Measurements from ENCODE around the gene ZNF341.

ZNF341 gene

DNA sequence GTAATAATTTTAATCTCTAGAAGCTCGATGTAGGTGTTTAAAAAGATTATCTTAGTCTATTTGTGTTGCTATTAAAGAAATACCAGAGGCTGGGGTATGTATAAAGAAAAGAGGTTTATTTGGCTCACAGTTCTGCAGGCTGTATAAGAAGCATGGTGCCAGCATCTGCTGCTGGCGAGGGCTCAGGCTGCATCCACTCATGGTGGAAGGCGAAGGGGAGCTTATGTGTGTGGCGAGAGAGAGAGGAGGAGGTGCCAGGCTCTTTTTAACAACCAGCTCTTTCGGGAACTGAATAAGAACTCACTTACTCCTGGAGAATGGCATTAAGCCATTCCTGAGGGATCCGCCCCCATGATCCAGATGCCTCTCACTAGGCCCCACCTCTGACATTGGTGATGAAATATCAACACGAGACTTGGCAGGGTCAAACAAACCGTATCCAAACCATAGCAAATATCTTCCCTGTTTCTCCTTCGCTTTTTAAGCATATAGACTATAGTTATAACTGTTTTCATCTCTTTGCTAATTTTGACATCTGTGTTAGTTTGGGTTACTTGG is 103.9 kb downstream of the ZNF341 start:
- TF ChIP-seq, protein P1, sequence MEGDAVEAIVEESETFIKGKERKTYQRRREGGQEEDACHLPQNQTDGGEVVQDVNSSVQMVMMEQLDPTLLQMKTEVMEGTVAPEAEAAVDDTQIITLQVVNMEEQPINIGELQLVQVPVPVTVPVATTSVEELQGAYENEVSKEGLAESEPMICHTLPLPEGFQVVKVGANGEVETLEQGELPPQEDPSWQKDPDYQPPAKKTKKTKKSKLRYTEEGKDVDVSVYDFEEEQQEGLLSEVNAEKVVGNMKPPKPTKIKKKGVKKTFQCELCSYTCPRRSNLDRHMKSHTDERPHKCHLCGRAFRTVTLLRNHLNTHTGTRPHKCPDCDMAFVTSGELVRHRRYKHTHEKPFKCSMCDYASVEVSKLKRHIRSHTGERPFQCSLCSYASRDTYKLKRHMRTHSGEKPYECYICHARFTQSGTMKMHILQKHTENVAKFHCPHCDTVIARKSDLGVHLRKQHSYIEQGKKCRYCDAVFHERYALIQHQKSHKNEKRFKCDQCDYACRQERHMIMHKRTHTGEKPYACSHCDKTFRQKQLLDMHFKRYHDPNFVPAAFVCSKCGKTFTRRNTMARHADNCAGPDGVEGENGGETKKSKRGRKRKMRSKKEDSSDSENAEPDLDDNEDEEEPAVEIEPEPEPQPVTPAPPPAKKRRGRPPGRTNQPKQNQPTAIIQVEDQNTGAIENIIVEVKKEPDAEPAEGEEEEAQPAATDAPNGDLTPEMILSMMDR (IDR thresholded peaks at IDR 0.05), result no peak
- no peak overlapping the region for H3K4me3 ChIP-seq
- no peak overlapping the region for H3K27ac ChIP-seq
- DNase-seq (ENCODE audit: low spot score), result no peak

DNA sequence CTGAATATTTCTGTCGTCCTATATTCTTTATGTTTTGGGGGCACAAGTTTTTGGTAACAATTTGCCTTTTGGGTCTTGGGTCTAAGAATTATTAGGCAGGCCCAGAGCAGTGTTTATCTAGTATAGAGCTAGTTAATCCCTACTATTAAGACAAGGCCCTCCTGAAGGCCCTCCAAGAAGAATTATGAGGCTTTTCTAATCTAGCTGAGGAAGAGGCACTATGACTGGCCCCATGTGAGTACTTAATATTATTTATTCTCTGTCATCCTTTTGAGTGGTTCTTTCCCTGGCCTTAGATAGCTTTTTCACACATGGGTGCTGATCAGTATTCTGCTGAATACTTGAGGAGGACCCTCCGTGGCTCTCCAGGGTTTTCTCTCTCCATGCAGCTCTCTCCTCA is 104.5 kb downstream of the ZNF341 start:
- H3K27ac ChIP-seq, result no peak overlapping the region
- TF ChIP-seq, protein P1 (IDR thresholded peaks at IDR 0.05), result no peak
- H3K4me3 ChIP-seq, result no peak overlapping the region
- DNase-seq (ENCODE audit: low spot score), result no peak

DNA sequence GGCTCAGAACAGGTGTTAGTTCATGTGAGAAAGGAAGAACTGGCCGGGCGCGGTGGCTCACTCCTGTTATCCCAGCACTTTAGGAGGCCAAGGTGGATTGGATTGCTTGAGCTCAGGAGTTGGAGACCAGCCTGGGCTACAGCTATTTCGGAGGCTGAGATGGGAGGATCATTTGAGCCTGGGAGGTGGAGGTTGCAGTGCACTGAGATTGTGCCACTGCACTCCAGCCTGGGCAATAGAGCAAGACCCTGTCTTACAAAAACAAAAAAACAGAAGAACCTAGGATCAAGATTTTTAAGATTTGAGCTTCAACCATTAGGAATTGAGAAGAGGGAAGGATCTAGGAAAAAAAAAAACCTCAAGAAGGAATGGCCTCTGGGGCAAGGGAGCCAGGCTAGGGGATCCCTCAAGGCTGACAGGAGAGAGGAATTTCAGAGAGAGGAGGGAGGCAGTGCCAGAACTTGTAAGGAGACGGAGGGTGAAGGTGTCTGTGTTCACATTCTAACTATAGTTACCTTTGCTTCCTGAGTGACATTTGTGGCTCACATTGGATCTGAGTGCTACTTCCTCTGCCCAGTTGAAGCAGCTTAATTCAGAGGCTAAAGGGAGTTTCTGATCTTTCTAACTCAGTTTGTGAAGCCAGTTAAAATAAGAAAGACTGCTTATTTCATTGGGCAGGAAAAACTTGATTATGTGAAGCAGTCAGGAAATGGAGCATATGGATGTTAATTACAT is 105.5 kb downstream of the ZNF341 start:
- DNase-seq (ENCODE audit: low spot score), result no peak
- H3K27ac ChIP-seq, result no peak overlapping the region
- H3K4me3 ChIP-seq, result no peak overlapping the region
- TF ChIP-seq, protein P1 (IDR thresholded peaks at IDR 0.05), result no peak

DNA sequence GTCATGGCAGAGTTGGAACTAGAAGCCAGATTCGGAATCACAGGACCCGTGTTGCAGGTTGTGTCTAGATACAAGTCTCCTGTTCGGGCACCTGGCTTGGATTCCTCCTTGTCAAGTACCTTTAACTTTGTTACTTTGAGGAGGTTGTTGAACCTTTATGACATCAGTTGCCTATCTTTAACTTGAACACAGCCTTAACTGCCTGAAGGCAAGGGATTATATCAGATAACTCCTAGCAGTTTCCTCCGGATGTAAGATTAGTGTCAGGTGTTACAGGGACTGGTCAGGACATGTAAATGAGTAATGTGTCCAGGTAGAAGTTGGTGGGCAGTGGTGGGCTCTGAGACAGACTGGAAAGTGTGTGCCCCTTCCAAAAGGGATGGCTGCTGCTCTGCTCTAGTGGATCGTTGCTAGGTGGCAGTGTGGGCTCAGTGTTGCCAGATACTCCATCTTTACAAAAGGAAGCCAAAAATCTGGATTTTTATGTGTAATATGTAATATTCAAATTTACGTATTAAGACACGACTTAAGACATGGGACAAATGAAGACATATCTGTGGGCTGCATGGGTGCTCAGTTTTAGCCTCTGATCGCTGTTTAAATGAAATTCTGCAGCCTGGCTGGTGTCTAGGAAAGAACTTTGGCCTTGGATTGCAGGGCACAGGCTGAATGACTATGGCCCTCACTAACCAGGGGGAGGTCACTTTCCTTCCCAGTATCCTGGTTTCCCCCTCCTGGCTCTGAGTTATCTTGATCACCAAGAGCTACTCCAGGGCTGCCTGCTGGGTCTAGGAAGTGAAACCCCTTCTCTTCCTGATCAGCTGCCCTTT is 106.5 kb downstream of the ZNF341 start:
- no peak for DNase-seq (ENCODE audit: low spot score)
- no peak overlapping the region for H3K27ac ChIP-seq
- H3K4me3 ChIP-seq, result no peak overlapping the region
- TF ChIP-seq, protein P1 (IDR thresholded peaks at IDR 0.05), result no peak

DNA sequence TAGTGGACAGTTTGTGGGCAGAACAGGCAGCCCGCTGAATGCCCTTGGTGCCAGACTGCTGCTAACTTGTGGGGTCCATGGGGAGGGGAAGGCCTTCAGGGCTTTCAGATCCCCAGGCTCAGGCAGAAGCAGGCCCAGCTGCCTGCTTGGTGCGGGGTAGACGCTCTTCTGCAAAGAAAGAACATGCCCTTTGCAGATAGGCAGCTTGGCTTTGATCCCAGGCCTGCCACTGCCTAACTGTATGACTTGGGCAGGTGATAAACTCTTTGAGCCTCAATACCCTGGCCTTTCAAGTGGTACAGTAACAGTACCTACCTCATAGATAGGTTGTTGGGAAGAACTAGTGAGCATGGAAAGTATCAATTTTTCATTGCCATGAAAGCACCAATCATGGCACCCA is 107.8 kb downstream of the ZNF341 start:
- Histone ChIP-seq H3K4me3 (no peak overlapping the region), H3K27ac (no peak overlapping the region)
- no peak for DNase-seq (ENCODE audit: low spot score)
- TF ChIP-seq, protein P1 (IDR thresholded peaks at IDR 0.05), result no peak

DNA sequence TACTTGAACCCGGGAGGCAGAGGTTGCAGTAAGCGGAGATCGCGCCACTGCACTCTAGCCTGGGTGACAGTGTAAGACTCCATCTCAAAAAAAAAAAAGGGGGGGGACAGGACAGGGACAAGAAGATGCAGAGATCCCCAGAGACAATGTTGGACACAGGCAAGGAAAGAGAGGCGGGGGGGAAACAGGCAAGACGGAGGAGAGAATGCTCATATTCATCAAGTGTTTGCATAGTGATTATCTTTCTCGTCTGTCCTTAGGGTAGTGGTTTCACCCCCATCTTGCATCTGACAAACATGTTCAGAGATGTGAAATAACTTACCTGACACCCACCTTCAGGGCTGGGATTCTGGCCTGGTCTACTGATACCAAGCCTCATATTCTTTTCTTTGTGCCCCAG is 108.4 kb downstream of the ZNF341 start:
- Histone ChIP-seq H3K27ac (no peak overlapping the region), H3K4me3 (no peak overlapping the region)
- TF ChIP-seq, protein P1 (IDR thresholded peaks at IDR 0.05), result no peak
- DNase-seq (ENCODE audit: low spot score), result no peak

All from coronary artery (tissue), 2 donors.